GM12878 (cell line): Measurements from ENCODE around the gene NT5M. TPM values are rescaled to one million over a fixed set of nuclear protein-coding genes. Genes with fewer than 3 reads are reported as not detected.

ENCODE experiments used
- ATAC-seq: fragments of 200-7000 bp; cut with Tn5 transposase; 3 replicates; pipeline ENCODE4 v1.9.1; 2020; ENCODE audit warnings: mild to moderate bottlenecking, moderate library complexity
- BruUV-seq: library from RNA; stranded (reverse); fragments of 400-500 nt; replicated peaks from 2 replicates; lab custom pipeline; 2021; lab: Mats Ljungman, UMichigan
- CTCF ChIA-PET: fragments of 300-600 bp; sonication (Branson Sonifier 250); formaldehyde crosslinking; extraction: SDS; loops from one replicate; lab custom pipeline; 2021; ENCODE audit warnings: inconsistent platforms; lab: Yijun Ruan, JAX
- POLR2A ChIA-PET: fragments of 350-600 bp; formaldehyde crosslinking; extraction: SDS; loops from one replicate; lab custom pipeline; 2021; ENCODE audit warnings: inconsistent platforms; lab: Charles Lee
- RAD21 ChIA-PET: fragments of 300-600 bp; sonication (Branson Sonifier 250); formaldehyde crosslinking; loops from one replicate; lab custom pipeline; 2023; ENCODE audit warnings: antibody characterized with exemption; ENCODE audit not compliant: unreplicated experiment; lab: Charles Lee
- SMC1A ChIA-PET: fragments of 300-600 bp; sonication (Branson Sonifier 250); formaldehyde crosslinking; loops from one replicate; lab custom pipeline; 2023; ENCODE audit not compliant: unreplicated experiment, uncharacterized antibody; lab: Charles Lee
- DNase-seq: peaks from one replicate; pipeline ENCODE4 v3.0.0-alpha.2; 2011; ENCODE audit warnings: low read depth, low spot score
- FAIRE-seq: peaks from 3 replicates; lab custom pipeline; 2011; peaks lifted over from hg19 to GRCh38; lab: Jason Lieb, UNC
- H2AFZ ChIP-seq: 2 replicates; pipeline ENCODE4 v1.6.0; 2011; ENCODE audit warnings: low read depth, low read length, control low read depth; ENCODE audit not compliant: control insufficient read depth
- H3K27ac ChIP-seq: 2 replicates; pipeline ENCODE4 v1.5.1; 2011; ENCODE audit warnings: control low read depth; ENCODE audit not compliant: control insufficient read depth, insufficient read depth
- H3K27me3 ChIP-seq, 2 experiments: replicated peaks in 1 of 2; 2 replicates each; pipeline versions ENCODE4 v1.6.0 to v1.6.1; 2011; ENCODE audit warnings: low read length in 1 of 2; ENCODE audit not compliant: control insufficient read depth in 2 of 2, insufficient read depth in 2 of 2
- H3K36me3 ChIP-seq, 2 experiments: 2 replicates each; pipeline ENCODE4 v1.5.1; 2011; ENCODE audit warnings: low read length in 1 of 2; ENCODE audit not compliant: control insufficient read depth in 2 of 2, insufficient read depth in 2 of 2
- H3K4me1 ChIP-seq: 2 replicates; pipeline ENCODE4 v1.6.1; 2011; ENCODE audit warnings: mild to moderate bottlenecking, low read length, moderate library complexity, mixed read lengths; ENCODE audit not compliant: control insufficient read depth, insufficient read depth
- H3K4me2 ChIP-seq: 2 replicates; pipeline ENCODE4 v1.6.0; 2011; ENCODE audit warnings: control low read depth; ENCODE audit not compliant: control insufficient read depth, insufficient read depth
- H3K4me3 ChIP-seq: fragments of 200-600 bp; sonication (generic); 2 replicates; pipeline ENCODE4 v1.5.1; 2016
- H3K79me2 ChIP-seq: 2 replicates; pipeline ENCODE4 v1.6.0; 2011; ENCODE audit warnings: low read length; ENCODE audit not compliant: control insufficient read depth, insufficient read depth
- H3K9ac ChIP-seq: 2 replicates; pipeline ENCODE4 v1.8.0; 2011; ENCODE audit warnings: low read length, control low read depth, mixed read lengths; ENCODE audit not compliant: control insufficient read depth, insufficient read depth
- H3K9me3 ChIP-seq: replicated peaks from 3 replicates; pipeline ENCODE4 v1.5.1; 2011; ENCODE audit warnings: mild to moderate bottlenecking, low read length; ENCODE audit not compliant: control insufficient read depth, insufficient read depth
- H4K20me1 ChIP-seq: 2 replicates; pipeline ENCODE4 v1.6.0; 2011; ENCODE audit not compliant: control insufficient read depth, insufficient read depth
- BHLHE40 ChIP-seq, 2 experiments: fragments of 450-650 bp in 1 of 2; IDR thresholded peaks; 2 replicates each; pipeline ENCODE4 v1.6.1; 2011 to 2017; ENCODE audit warnings: low read depth in 2 of 2, borderline replicate concordance in 1 of 2, improper control_type of control experiment in 1 of 2, low read length in 1 of 2, mild to moderate bottlenecking in 1 of 2
- CUX1 ChIP-seq: IDR thresholded peaks from 2 replicates; pipeline ENCODE4 v1.6.1; 2012; ENCODE audit warnings: improper control_type of control experiment, low read depth, low read length; ENCODE audit not compliant: insufficient replicate concordance
- FOXM1 ChIP-seq: IDR thresholded peaks from 2 replicates; pipeline ENCODE4 v1.6.1; 2012; ENCODE audit warnings: low read depth, mild to moderate bottlenecking, inconsistent platforms, low read length, moderate library complexity
- MYC ChIP-seq: IDR thresholded peaks from 2 replicates; pipeline ENCODE4 v1.6.1; 2011; ENCODE audit warnings: mild to moderate bottlenecking, low read length, moderate library complexity, inconsistent platforms; ENCODE audit not compliant: insufficient read depth, insufficient replicate concordance, insufficient read length, severe bottlenecking
- NRF1 ChIP-seq: conservative IDR thresholded peaks from 2 replicates; pipeline ENCODE4 v1.6.1; 2011; ENCODE audit warnings: mild to moderate bottlenecking, low read depth, low read length, improper control_type of control experiment
- PBX3 ChIP-seq: IDR thresholded peaks from 2 replicates; pipeline ENCODE4 v1.6.1; 2011; ENCODE audit warnings: mild to moderate bottlenecking, low read depth, low read length, moderate library complexity; ENCODE audit not compliant: insufficient replicate concordance
- RBBP5 ChIP-seq: fragments of 200-600 bp; sonication (generic); conservative IDR thresholded peaks from 2 replicates; pipeline ENCODE4 v1.6.1; 2016
- SIN3A ChIP-seq: IDR thresholded peaks from 2 replicates; pipeline ENCODE4 v1.6.1; 2012; ENCODE audit warnings: low read depth, low read length, improper control_type of control experiment
- SMC3 ChIP-seq: IDR thresholded peaks from 2 replicates; pipeline ENCODE4 v1.6.1; 2011; ENCODE audit warnings: low read length, improper control_type of control experiment, borderline replicate concordance
- SREBF1 ChIP-seq: IDR thresholded peaks from 2 replicates; pipeline ENCODE4 v1.6.1; 2012; ENCODE audit warnings: mild to moderate bottlenecking, low read length
- ZNF622 ChIP-seq: fragments of 450-650 bp; IDR thresholded peaks from 2 replicates; pipeline ENCODE4 v1.6.1; 2017; ENCODE audit warnings: mild to moderate bottlenecking, inconsistent platforms
- WGBS: methylation state at CpG from one replicate; pipeline ENCODE4 v1.1.6; 2016; ENCODE audit warnings: low lambda C conversion rate; ENCODE audit not compliant: insufficient replicate concordance, insufficient coverage; ENCODE audit errors: missing lambda C conversion rate; 5-methylcytosine and 5-hydroxymethylcytosine counted together
- in situ Hi-C: fragments of 300-500 bp; cut with MboI; formaldehyde crosslinking; loops from 9 replicates; pipeline ENCODE4 v1.14.3; 2018; ENCODE audit warnings: mixed read lengths
- intact Hi-C: fragments of 100-400 bp; cut with micrococcal nuclease; formaldehyde crosslinking; loops from one replicate; pipeline ENCODE4 v1.14.2; 2022; ENCODE audit not compliant: unreplicated experiment
- polyA plus RNA-seq, 11 experiments: library from polyadenylated mRNA; depleted of rRNA in 4 of 11; unstranded in 6 of 11; stranded (reverse) in 5 of 11; fragments of >200 nt; fragmentation: Nextera tagmentation in 4 of 11; fragmentation: Illumina TruSeq in 1 of 11; extraction: Ambion mirVana in 4 of 11; extraction: Trizol in 1 of 11; gene quantifications; 1 replicate in 1 of 11; 2 replicates in 10 of 11; pipeline versions ENCODE4 v1.2.1 to v1.2.3, GENCODE V29; 2011 to 2016; ENCODE audit warnings: inconsistent platforms in 2 of 11, missing spikeins in 2 of 11, low read depth in 1 of 11
- total RNA-seq, 4 experiments: library from RNA; depleted of rRNA in 3 of 4; stranded (reverse); fragments of >200 nt in 3 of 4; fragmentation: Illumina TruSeq in 1 of 4; extraction: Trizol in 1 of 4; gene quantifications; 2 replicates each; pipeline versions ENCODE4 v1.2.1 to v1.2.3, GENCODE V29; 2013 to 2021

NT5M gene
- total and polyA plus RNA-seq, 10 of the 15 experiments (the other 5 are each of a cell fraction or from before 2014, with no cell fraction given): 0.18 to 14.1 (median 2.9) TPM

GRCh38 chr17:17358866-17359265 is 55.7 kb downstream of the NT5M start:
- H2AFZ ChIP-seq: no peak overlapping the region
- in situ Hi-C loops (loop anchor here (5.0 to 10.0 kb wide), 4 partner anchors 83 to 506 kb away; partner anchors contain the start of gene RASD1), intact Hi-C loops (no loop called here)
- ATAC-seq: no peak
- TF ChIP-seq MYC (no peak), NRF1 (no peak)
- BruUV-seq: no TSS peak
- H3K4me1 ChIP-seq: no peaks in the 10 kb centered on the region; the same call in 1 of the 2 replicates
- FAIRE-seq: no peak
- ChIA-PET RAD21 (interaction anchor here (1.5 kb wide), 1 partner anchor 283 kb away, joined by 4 read pairs; no protein-coding TSS in a partner anchor), CTCF (interaction anchor here (0.6 to 0.9 kb wide), 2 partner anchors 12 to 70 kb away, joined by 3 read pairs; no protein-coding TSS in a partner anchor), SMC1A (no interaction called here), POLR2A (no interaction called here)
- no peak overlapping the region for H3K4me3 ChIP-seq
- H3K9ac ChIP-seq: no peak overlapping the region
- no peak overlapping the region for H3K27ac ChIP-seq
- H3K79me2 ChIP-seq: no peaks in the 10 kb centered on the region
- H3K9me3 ChIP-seq: no peaks in the 10 kb centered on the region
- DNase-seq: no peak
- no peaks in the 10 kb centered on the region for H3K36me3 ChIP-seq
- 0% methylated on average over 2 of the region's 2 CpGs for WGBS
- H4K20me1 ChIP-seq: no peaks in the 10 kb centered on the region
- H3K4me2 ChIP-seq: no peak overlapping the region
- H3K27me3 ChIP-seq: no peaks in the 10 kb centered on the region

GRCh38 chr17:17359271-17359670 is 56.1 kb downstream of the NT5M start:
- no peak overlapping the region for H2AFZ ChIP-seq
- CTCF ChIA-PET: interaction anchor here (0.6 to 1.3 kb wide), 3 partner anchors 13 to 209 kb away, joined by 3 read pairs; no protein-coding TSS in a partner anchor
- H3K79me2 ChIP-seq: no peaks in the 10 kb centered on the region
- intact Hi-C loops (no loop called here), in situ Hi-C loops (loop anchor here (5.0 to 10.0 kb wide), 4 partner anchors 83 to 506 kb away; partner anchors contain the start of gene RASD1)
- H3K36me3 ChIP-seq: no peaks in the 10 kb centered on the region
- no TSS peak for BruUV-seq
- no peak for FAIRE-seq
- H3K4me2 ChIP-seq: no peak overlapping the region
- no peaks in the 10 kb centered on the region for H4K20me1 ChIP-seq
- no peak for ATAC-seq
- WGBS: 0% methylated on average over 2 of the region's 2 CpGs
- no peak overlapping the region for H3K27ac ChIP-seq
- POLR2A ChIA-PET: no interaction called here
- TF ChIP-seq SMC3 (no peak), SREBF1 (no peak), CUX1 (no peak), PBX3 (no peak), RBBP5 (no peak), SIN3A (no peak), BHLHE40 (IDR thresholded peaks at IDR 0.05; ENCODE audit: borderline replicate concordance in 1 of 2, low read depth in 2 of 2, low read length in 1 of 2) (no peak), FOXM1 (no peak), NRF1 (no peak), ZNF622 (no peak)
- TF ChIP-seq, all 136 proteins: peak for 0
- Histone ChIP-seq H3K9me3 (no peaks in the 10 kb centered on the region), H3K27me3 (no peaks in the 10 kb centered on the region), H3K4me3 (no peak overlapping the region), H3K4me1 (no peaks in the 10 kb centered on the region; the same call in 1 of the 2 replicates), H3K9ac (no peak overlapping the region)
- ChIA-PET RAD21 (interaction anchor here (0.8 to 1.5 kb wide), 2 partner anchors 254 to 283 kb away, joined by 3 to 4 read pairs; no protein-coding TSS in a partner anchor), SMC1A (no interaction called here)
- DNase-seq: no peak
